Measurements from ENCODE around the gene SLC15A3.

DNA sequence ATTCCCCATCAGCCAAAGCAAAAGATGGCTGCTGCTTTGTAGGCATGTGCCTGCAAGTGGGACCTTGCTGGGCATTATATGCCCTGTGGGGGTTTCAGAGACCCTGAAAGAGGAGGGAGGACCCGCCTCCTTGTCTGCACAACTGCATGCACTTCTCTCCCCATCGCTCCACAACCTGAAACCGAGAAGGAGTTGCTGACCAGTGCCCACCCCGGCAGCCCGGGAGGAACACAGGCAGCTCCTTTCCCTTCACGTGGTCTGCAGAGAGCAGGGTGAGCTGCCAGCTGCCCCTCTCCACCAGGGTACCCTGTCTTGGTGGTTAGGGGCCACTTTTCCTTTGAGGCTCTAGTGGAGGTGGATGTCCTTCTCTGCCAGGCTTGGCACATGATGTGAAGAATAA, 29.1 kb downstream of the SLC15A3 start:
- TF ChIP-seq, protein P1, sequence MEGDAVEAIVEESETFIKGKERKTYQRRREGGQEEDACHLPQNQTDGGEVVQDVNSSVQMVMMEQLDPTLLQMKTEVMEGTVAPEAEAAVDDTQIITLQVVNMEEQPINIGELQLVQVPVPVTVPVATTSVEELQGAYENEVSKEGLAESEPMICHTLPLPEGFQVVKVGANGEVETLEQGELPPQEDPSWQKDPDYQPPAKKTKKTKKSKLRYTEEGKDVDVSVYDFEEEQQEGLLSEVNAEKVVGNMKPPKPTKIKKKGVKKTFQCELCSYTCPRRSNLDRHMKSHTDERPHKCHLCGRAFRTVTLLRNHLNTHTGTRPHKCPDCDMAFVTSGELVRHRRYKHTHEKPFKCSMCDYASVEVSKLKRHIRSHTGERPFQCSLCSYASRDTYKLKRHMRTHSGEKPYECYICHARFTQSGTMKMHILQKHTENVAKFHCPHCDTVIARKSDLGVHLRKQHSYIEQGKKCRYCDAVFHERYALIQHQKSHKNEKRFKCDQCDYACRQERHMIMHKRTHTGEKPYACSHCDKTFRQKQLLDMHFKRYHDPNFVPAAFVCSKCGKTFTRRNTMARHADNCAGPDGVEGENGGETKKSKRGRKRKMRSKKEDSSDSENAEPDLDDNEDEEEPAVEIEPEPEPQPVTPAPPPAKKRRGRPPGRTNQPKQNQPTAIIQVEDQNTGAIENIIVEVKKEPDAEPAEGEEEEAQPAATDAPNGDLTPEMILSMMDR (IDR thresholded peaks at IDR 0.05) = no peak
- no peak for TF ChIP-seq POLR2A (IDR thresholded peaks at IDR 0.05; ENCODE audit: low read depth)
- TF ChIP-seq EP300 (IDR thresholded peaks at IDR 0.05) = no peak
- no peak for TF ChIP-seq POLR2AphosphoS5 (IDR thresholded peaks at IDR 0.05)

Measured in esophagus muscularis mucosa (tissue), 4 donors.